Measurements from ENCODE around the gene SOX6. TPM values are rescaled to one million over a fixed set of nuclear protein-coding genes. Genes with fewer than 3 reads are reported as not detected.
"Not testable (repeated sequence)": the region's sequence is repeated elsewhere in the genome, so short reads cannot be mapped to it uniquely, and the experiment has no call there.

The SOX6 gene
- total RNA-seq, 1 donor from 2014 or later: 13.6 TPM

DNA sequence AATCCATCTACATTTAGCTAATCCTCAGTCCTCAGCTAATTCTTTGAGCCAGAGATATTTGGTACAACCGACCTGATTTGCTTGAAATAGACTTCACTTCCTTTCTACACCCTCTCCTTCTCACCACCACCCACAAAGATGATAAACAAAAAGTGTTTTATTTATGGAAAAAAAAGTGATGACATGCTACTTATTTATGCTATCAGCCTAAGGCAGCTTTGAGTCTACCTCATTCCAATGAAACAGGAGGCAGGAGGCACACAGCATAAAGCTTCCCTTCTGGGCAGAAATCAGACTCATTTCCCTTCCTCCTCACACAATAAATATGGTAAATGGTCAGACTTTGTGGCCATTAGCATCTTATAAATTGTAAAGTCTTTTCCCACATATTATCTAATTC lies 325.7 kb downstream of the SOX6 start:
- no peak for ATAC-seq

DNA sequence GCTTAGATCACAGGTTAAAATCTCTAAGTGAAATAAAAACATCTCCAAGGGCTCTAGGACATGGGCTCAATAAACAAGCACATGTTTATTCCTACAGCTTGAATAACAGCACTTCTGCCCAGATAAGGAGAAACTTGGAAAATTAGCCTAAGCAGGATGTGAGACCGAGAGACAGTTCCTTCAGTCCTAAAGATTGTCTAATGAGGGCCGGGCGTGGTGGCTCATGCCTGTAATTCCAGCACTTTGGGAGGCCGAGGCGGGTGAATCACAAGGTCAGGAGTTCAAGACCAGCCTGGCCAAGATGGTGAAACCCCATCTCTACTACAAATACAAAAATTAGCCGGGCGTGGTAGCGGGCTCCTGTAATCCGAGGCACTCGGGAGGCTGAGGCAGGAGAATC lies 327.2 kb downstream of the SOX6 start:
- ATAC-seq: not testable (repeated sequence)

DNA sequence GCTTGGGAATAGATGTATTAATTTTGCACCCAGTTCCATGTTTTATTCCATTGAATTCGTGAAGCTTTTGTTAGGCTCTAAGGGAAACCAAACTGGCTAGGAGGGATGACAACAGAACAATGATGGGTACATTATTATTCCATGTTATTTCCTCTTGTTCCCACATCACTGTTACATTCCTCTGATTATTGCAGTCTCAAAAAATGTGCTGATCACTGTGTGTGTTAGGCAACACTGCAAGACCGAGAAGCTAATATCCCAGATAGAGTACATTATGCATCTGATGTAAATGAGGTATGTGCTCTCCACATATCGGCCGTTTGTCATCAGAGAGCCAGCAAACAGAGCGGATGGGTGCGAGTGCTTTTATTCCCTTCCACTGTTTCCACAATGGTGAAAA lies 327.9 kb downstream of the SOX6 start:
- no peak for ATAC-seq

DNA sequence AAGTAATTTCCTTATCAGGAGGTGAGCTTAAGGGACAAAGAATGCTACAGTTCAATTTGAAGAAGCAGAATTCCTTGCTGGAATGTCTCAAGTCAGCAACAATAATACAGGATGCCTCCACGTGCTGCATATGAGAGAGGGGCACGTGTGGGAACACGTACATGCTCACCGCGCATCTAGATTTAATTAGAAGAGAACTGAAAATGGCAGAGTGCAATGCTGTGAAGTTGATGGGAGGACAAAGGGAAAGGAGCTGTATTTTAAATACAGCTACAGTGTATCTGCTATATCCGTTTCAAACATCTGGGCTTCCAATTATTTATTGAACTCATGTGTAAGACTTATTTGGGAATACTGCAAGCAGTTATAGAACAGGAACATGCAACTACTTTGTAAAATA lies 328.7 kb downstream of the SOX6 start:
- ATAC-seq: no peak

DNA sequence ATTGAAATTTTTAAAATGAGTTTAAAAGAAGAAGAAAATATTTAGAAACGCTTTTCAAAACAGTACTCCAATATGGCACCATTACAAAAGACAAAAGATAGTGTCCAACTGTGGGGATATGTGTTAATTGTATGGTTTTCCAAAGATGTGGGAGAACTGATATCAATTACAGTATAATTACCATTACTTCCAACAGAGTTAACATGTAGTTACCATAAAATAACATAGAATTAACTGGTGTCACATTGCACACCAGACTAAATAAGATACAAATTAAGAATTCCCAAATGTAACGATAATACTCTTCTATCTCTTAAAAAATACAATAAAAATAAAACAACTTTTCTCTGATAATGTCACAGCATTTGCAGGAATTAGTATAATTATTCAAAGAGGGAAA lies 329.5 kb downstream of the SOX6 start:
- ATAC-seq: no peak

DNA sequence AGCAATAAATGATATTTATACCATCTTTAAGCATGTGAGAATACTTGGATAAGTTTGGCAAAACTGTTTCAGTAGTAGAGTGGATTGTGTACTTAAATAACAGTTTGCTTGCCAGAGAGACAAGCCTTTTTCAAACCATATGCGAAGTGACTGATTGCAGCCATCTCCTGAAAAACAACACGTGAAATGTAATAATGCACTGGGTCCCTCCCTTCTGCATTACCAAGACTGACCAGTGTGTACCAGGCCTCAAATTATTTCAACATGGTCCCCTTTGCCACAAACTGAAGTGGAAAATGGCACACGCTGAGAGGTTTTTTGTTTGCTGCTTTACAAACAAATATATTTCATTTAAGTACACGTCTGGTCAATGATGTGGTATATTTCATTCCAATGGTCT lies 337.4 kb downstream of the SOX6 start:
- ATAC-seq: no peak

DNA sequence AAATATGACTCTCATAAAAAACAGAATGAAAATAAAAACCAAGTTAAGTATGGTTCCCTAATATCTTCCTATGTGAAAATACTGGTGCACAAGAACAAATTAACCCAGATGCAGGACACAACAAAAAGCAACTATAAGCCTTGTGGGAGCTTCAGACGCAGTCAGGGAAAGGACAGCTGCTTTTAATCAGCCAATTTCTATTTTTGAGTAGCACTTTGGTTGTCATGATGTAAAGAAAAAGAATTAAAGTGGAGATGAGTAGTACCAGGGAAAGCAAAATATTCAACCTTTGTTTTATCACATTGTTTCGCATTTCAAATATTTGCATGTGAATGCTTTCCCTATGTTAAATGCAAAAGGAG lies 339.9 kb downstream of the SOX6 start:
- no peak for ATAC-seq

DNA sequence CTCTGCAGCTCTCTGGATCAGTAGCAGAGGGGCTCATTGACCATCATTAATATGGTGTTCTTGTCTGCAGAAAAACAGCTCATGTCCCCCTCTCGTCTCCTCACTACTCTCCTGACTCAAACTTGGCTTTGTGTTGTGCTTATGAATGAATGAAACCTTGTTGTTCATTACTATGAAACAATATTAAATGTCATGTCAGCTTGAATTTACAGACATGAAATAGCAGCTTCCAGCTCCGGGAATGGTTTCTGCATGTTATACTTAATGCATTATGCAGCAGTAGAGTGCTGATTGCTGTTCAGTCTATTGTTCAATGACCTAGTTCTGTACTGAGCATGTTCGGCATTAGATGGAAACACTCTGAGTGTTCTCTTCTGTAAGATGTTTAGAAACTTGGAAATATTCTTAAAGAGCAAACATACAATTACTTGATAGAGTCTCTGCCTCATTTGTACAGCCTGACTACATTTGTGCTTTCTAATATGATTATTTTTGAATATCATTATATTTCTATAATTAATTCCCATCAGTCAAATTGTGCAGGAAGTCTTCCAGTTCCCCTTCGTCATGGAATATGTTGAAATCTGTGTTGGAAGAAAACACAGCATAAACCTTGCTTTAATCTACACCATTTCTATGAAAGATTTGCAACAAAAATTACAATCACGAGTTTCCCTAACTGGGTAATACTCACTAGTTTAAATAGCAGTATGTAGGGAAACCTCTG lies 340.4 kb downstream of the SOX6 start:
- no peak for ATAC-seq

DNA sequence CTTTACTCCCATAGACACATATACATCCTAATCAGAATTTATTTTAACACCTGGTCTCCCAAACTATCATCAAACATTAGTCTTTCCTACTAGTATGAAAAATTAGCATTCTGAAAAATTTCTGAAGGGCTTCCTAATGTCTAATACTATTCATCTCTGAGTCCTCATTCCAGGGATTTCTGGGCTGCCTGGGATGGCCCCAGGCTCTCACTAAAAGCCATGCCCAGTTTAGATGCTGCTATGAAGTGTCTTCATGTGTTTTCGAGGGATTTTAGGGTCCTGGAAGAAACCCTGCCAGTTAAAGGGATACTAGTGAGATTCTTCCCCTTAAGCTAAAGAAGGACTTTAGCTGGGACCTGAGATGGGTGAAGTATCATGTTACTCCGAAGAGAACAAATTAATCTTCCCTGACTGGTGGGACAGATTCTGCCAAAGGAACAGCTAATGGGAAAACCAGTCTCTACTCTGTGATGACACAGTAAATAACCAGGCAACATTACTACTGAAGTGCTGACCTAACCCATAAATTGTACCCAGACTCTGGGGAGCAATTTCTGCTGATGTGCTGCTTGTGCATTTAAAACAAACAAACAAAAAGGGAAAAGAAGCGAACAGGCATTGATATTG lies 342.6 kb downstream of the SOX6 start:
- ATAC-seq: no peak

DNA sequence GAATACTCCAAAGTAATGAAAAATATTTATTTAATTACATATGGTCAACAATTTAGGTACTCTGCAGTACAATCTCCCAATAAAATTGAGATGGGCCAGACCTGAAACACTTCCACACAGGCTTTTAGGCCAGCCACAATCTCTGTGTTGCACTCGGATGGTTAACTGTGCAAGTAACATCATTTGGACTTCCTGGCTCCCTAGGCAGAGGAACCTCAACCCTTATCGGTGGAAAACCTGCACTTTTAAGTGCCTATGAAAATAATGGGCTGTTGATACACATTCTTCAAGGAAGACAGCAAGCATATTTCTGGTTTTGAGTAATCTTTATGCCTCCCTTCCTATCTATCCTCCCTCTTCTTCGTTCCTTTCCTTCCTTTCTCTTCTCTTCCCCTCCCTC lies 343.1 kb downstream of the SOX6 start:
- no peak for ATAC-seq

DNA sequence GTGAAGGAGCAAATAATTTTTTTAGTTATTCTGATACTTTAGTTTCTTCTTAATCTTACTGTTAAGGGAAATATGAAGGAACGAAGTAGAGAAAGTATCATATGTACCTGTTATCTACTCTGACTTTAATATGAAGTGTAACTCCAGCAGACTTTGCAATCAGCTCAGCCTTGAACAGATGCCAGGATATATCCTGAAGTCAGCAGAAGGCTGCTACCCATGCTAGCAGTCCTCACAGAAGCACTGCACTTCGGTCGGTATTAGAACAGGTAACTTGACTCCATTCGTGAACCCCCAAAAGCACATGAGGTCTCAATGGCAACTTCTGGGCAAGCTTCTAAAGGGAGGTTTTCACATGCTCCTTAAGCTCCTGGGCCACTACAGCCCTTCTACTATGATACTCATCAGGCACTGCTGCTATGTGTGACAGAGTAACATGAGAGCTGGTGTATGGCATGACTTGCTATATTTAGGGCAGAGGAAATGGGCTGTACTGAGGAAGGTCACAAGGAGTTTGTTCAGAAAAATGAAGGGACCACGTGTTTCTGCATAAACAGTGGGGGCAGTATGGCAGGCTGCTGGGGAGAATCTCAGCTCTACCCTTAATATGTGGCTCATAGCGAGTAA lies 344.1 kb downstream of the SOX6 start:
- no peak for ATAC-seq

DNA sequence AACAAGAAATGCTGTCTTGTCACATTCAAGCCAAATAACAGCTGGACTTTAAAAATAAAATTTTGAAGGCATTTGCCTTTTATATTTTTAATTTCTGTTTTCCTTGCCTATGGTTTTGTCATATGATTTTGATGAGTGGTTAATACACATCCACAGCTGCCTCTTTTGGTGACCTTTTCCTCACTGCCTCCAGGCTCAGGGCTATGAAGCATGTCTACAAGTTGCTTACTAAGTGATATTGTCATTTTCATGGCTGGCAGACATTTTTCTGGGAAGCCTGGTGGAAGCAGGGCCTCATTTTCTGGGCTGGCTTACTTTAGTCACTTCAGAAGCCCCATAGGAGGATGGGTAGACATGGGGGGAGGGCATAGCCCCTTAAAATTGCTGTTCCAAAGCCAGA lies 344.9 kb downstream of the SOX6 start:
- ATAC-seq: no peak

DNA sequence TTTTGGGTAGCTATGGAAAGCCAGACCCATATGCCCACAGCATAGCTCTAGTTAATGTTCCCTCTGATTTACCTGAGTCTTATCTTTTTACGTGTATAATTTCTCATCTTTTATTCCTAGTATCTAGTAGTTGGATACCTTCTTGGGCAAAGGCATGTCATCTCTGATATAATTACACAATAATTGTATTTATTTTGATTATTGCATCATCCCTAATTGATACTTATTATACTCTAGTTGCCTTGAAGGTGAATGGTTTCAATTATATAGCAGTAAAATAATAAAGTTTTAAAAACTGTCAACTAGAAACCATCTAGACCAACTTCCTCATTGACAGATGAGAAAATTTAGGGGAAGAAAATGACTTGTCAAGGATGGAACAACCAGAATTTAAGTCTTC lies 347.3 kb downstream of the SOX6 start:
- no peak for ATAC-seq

DNA sequence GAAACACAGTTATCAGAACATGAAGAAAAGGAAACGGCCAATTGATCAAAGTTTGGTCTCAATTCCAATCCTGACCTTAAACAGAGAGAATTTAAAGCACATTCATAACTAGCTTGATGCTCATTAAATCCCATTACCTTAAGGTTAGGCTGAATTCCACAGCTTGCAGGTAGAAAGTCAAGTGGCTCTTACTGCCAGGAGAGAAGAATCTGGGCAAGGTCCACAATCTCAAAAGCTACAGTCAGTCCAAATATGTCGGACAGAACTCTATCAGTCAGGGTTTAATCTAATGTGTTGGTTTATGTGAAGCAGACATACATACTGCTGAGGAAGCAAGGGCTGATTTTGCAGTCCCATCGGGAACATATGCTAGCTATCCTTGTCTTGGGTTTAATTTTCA lies 348.8 kb downstream of the SOX6 start:
- no peak for ATAC-seq

DNA sequence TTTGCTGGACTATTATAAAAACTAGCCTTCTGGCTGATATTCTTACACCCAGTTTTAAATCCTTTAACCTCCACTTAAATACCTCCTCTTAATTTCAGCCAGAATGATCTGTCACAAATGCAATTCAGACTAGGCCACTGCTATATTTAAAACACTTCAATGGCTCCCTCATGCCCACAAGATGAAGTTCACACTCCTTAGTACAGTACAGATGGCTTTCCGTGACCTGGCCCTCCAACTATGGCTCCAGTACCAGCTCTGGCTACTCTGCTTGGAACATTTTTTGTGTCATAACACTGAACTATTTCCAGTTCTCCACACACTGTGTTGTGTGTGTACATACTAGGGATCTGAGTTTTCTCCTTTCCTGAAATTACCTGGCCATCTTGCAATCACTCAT lies 353.4 kb downstream of the SOX6 start:
- ATAC-seq: no peak

DNA sequence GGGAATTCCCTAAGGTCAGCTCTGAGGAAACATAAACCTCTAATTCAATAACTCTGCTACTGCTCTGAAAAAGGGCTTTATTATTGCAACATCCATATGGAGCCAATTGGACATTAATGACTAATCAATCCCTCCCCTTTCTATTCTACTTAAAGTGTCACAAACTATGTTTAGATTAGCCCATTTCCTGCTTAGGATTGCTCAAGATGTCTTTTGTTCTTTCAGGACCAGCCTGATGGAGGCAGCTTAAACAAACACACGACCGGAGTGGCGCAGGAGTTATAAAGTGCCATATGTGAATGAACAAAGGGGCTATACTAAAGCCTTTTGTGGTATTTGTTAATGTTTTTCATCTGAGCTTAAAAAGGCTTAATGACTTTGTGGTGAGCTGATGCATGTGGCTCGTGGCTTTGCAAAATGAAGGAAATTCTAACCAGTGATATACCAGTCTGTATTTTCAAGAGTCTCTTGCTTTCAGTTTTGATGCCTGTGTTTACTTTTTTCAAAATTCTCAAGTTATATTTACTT lies 354.4 kb downstream of the SOX6 start:
- ATAC-seq: peak; percentile 99

DNA sequence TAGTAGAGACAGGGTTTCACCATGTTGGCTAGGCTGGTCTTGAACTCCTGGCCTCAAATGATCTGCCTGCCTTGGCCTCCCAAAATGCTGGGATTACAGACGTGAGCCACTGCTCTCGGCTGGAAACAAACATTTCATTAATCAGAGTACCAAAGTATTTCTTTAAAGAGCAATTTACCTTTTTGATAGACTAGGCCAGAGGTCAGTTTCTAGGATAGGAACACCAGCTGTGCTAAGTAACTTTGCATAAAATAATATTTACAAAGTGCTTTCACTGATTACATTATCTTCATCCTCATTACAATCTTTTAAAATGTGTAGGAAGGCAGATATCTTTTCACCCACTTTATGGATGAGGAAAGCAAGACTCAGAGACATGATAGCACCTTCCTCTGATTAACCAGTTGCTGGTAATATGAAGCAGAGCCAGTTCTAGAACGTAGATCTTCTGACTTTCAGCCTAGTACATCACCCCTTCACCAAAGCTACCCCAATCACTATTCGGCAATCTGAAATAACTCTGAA lies 355.2 kb downstream of the SOX6 start:
- no peak for ATAC-seq

DNA sequence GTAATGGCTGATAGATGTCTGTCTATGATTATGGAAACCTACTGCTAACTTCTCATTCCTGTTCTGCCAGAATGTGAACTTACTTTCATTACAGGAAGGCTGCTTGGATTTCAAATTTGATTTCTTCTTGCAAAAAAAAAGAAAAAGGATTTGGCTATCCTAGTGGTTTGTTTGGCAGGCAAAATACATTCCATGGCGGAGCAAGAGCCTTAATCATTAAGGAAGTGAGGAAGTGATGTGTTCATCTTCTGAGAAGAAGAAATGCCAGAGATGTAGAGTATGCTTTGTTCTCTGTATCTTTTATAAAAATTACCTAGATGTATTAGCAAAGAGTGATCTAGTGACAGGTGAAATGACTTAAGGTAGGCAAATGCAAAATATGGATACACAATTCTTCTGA lies 356.3 kb downstream of the SOX6 start:
- no peak for ATAC-seq

DNA sequence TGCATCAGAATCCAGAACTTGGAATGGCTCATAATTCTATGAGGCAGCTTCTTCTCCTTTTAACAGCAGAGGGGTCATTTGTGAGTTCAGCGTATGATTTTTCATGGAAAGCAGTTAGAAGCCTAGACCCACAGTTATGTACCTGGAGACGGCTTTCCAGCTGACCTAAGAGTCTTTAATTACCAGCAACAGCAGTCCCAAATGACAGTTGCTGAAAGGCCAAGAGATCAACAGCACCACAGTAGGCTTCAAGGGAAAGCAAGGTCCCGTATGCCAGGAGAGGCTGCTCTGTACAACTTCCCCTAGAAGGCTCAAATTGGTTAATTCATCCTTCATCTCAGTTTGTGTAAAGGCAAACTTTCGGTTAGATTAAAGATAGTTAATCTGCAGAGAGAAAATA lies 363.0 kb downstream of the SOX6 start:
- ATAC-seq: no peak

DNA sequence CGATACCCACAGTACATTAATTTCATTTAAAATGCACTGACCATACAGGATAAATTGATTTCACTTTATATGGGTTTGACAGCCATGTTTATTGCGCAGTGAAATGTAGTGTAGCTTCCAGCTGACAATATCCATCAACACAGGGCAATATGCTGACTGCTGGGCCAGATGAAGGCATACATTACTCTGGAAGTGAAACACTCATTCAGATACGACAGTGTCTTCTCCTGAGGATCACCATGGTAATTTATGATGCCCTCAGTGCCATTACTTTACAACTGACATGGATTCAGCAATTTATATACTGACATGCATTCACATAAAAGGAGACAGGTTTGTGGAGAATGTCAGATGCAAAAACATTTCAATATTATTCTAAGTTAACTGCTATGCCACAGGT lies 365.1 kb downstream of the SOX6 start:
- no peak for ATAC-seq

DNA sequence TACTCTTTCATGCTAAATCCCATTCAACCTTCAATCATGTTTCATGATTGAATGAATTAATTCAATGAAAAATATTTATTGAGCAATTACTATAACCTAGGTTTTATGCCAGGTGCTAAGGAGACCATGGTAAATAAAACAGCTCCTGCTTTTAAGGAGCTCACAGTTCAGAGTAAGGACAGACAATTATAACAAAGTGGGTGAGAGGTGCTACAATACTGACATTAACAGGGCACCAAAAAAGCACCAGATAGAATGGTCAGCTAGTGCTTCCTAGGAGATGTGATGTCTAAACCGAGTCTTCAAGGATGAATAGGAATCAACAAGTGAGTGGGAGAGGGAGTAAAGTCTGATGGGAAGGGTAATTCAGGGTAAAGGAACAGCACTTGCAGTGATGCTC lies 366.7 kb downstream of the SOX6 start:
- ATAC-seq: no peak

DNA sequence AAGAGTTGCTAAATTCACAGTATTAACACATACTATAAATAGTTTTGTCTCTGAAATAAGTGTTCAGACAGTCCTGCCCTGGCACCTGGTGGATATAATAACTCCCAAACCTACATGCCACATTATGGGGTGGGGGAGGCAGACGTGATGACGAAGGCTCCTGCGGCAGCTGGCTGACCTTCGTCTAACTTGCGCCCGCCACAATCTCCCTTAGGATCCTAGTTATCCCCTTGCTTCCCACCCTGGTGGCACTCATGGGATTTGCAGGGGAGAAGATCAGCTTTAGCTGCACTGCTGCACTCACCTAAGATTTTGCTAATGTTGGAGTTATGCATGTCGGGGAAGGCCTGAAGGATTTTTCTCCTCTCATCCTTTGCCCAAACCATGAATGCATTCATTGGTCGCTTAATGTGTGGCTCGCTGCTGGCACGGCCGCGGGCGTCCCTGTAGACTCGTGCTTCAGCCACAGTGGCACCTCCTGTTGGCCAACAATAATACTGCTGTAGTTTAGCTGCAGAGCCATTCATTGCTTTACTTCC lies 367.6 kb downstream of the SOX6 start:
- ATAC-seq: no peak

DNA sequence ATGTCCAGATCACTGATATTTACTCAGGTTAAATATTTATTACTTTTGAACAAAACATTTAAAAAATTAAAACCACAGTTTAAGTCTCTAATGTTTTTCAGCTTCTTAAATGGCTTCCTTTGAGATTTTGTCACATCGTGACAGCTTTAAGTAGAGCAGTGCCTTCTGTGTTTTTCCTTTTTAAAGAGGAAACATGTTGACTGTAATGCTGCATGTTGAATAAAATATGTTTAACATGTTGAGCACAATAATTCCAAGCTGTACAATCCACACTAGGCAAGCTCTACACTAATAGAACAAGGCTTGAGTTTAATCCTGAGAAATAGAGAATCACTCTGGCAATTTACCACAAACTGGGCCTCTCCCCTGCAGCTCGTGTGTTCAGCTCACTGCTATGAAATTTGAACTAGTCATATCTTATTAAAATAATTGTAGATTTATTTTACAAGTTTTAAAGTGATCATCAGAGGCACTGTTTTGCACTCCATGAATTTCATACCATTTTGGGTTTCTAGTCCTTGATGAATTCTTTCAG lies 368.3 kb downstream of the SOX6 start:
- ATAC-seq: no peak

Data from esophagus mucosa (tissue), 1 donor.